ENCODE results near the gene MRPL19.

DNA sequence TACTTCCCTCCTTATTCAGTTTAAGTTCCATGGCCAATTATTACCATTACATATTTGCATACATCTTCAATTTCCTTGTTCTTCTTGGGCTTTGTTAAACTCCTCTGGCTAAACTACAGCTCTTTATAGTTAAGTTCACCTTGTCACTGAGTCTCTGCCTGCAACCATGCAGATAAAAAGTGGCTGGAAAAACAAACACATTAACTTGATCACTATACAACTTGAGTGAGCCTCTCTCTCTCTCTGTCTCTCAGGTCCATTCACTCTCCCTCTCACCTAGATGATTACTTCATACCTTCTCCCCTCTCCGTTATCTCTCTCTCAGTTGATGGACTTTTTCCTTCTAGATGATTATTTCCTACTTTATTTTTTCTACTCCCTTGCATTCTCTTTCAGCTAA is 33.8 kb downstream of the MRPL19 start:
- TF ChIP-seq, protein P1, sequence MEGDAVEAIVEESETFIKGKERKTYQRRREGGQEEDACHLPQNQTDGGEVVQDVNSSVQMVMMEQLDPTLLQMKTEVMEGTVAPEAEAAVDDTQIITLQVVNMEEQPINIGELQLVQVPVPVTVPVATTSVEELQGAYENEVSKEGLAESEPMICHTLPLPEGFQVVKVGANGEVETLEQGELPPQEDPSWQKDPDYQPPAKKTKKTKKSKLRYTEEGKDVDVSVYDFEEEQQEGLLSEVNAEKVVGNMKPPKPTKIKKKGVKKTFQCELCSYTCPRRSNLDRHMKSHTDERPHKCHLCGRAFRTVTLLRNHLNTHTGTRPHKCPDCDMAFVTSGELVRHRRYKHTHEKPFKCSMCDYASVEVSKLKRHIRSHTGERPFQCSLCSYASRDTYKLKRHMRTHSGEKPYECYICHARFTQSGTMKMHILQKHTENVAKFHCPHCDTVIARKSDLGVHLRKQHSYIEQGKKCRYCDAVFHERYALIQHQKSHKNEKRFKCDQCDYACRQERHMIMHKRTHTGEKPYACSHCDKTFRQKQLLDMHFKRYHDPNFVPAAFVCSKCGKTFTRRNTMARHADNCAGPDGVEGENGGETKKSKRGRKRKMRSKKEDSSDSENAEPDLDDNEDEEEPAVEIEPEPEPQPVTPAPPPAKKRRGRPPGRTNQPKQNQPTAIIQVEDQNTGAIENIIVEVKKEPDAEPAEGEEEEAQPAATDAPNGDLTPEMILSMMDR (conservative IDR thresholded peaks at IDR 0.05) = no peak
- no peak for TF ChIP-seq ZFX (IDR thresholded peaks at IDR 0.05)
